HG03103 (cell line): ENCODE data around the gene PLTP.
A peak's percentile ranks its signal among the peaks of the same experiment; 100 is the strongest.
"Not testable (repeated sequence)": the region's sequence is repeated elsewhere in the genome, so short reads cannot be mapped to it uniquely, and the experiment has no call there.

Source experiments
- ATAC-seq: cut with Tn5 transposase; IDR thresholded peaks from one replicate; pipeline ENCODE4 v1.9.1; 2021; ENCODE audit warnings: low read depth; ENCODE audit not compliant: unreplicated experiment

Gene PLTP

DNA sequence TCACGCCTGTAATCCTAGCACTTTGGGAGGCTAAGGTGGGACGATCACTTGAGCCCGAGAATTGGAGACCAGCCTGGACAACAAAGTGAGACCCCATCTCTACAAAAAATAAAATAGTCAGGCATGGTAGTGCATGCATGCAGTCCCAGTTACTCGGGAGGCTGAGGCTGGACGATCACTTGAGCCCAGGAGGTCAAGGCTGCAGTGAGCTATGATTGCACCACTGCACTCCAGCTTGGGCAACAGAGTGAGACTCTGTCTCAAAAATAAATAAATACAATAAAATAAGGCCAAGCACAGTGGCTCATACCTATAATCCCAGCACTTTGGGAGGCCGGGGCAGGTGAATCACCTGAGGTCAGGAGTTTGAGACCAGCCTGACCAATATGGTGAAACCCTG lies 10.6 kb downstream of the PLTP start:
- not testable (repeated sequence) for ATAC-seq

DNA sequence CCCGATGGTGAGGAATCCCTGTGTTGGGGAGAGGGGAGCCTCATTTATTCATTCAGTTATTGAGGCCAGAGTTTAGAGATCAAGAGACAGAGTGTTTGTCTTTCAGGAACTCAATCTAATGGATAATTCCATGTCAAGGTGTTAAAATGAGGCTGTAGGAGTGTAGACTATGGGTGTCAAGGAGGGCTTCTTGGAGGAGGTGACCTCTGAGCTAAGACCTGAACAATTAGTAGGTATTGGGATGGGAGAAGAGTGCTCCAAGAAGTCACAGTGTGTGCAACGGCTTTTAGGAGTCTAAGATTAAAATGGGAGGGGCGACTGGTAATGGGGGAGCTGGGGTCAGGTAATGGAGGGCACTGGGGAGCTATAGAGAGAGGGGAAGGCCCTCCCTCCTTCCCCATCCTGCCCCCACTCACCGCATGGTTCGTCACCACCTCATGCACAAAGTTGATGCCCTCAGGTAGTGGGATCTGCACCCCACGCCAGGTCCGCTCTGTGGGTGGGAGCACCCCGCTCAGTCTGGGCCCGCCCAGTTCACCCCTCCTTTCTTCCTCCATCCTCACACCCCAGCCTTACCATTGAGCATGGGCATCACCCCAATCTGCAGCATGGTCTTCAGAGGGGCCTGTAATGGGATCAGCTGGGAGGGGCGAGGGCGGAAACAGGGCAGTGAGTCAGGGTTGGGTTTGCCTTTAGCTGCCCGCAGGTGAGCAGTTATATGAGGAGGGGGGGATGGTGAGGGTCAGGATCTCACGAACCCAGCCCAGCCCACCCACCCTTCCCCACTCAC lies 12.7 kb downstream of the PLTP start:
- no peak for ATAC-seq

DNA sequence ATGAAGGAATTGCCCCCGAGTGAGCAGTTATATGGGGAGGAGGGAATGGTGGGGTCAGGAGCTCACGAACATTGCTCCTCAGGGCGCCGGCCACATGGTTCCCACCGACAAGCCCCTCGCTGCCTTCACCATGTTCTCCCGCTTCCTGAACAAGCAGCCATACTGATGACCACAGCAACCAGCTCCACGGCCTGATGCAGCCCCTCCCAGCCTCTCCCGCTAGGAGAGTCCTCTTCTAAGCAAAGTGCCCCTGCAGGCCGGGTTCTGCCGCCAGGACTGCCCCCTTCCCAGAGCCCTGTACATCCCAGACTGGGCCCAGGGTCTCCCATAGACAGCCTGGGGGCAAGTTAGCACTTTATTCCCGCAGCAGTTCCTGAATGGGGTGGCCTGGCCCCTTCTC lies 13.7 kb downstream of the PLTP start:
- ATAC-seq: no peak

DNA sequence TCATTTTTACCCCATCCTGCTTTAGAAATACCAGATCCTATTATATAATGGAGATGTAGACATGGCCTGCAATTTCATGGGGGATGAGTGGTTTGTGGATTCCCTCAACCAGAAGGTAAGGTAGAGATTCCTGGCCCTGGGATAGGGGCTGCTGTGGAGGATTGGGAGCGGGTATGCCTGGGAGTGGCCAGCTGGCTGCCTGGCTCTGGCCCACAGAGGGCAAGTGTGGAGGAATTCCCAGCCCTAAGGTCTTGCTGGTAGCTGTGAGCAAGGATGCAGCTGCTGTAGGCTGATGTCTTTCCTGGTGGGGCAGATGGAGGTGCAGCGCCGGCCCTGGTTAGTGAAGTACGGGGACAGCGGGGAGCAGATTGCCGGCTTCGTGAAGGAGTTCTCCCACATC lies 14.3 kb downstream of the PLTP start:
- ATAC-seq: no peak

DNA sequence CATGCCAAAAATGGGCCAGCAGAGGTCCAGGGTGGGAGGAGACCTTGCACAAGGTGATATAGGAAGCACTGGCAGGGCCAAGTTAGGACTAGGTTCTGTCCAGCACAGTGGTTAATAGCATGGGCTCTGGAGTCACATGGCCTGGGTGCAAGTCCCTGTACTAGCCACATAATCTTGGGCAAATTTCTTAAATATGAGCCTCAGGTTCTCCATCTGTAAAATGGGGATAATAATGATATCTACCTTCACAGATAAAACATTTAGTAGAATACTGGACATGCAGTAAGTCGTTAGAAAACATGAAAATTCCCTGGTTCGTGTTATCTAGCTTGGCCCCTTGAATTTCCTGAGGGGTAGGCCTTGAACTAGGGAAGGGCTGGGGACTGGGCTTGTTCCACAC lies 14.7 kb downstream of the PLTP start:
- ATAC-seq: no peak

DNA sequence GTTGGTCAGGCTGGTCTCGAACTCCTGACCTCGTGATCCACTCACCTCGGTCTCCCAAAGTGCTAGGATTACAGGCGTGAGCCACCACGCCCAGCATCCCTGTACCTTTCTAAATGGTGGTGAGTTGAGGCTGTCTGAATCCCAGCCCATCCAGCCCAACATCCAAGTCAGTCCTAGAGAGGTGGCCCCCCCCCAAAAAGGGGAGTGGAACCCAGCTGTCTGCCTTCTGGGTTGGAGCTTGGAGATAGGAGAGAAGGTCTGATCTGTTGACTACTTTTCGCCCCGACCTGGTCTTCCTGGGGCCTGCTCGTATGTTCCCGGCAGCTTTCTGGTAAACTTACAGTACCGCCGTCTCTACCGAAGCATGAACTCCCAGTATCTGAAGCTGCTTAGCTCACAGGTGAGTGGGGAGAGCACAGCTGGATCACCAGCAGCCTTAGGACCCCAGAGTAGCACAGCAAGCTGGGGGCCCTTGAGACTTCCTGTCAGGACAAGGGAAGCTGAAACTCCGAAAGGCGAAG lies 15.3 kb downstream of the PLTP start:
- ATAC-seq: no peak

DNA sequence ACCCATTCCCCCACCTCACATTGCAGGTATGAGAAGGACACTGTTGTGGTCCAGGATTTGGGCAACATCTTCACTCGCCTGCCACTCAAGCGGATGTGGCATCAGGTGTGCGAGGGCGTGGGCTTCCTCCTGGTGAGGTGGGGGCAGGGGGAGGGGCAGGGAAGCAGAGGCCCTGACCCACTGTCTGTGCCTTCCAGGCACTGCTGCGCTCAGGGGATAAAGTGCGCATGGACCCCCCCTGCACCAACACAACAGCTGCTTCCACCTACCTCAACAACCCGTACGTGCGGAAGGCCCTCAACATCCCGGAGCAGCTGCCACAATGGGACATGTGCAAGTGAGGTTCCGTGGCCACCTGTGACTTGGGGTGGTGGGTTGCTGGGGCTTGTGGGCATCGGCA lies 17.2 kb downstream of the PLTP start:
- ATAC-seq: no peak

DNA sequence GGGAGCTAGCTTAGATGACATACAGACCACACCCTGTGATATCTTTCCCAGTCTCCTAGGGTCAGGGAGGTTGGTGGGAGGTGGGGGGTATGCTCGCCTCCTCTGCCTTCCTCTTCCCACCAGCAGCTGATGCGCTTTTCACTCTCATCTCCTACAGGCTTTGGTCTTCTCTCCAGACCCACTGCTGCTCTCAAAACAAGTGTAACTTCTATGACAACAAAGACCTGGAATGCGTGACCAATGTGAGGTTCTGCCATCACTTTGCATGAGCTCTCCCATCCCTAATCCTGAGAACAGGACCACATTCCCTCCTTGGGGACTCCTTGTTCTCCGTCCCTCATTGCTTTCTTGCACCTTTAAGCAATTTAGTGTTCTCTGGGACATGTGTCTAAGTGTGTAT lies 18.1 kb downstream of the PLTP start:
- no peak for ATAC-seq

DNA sequence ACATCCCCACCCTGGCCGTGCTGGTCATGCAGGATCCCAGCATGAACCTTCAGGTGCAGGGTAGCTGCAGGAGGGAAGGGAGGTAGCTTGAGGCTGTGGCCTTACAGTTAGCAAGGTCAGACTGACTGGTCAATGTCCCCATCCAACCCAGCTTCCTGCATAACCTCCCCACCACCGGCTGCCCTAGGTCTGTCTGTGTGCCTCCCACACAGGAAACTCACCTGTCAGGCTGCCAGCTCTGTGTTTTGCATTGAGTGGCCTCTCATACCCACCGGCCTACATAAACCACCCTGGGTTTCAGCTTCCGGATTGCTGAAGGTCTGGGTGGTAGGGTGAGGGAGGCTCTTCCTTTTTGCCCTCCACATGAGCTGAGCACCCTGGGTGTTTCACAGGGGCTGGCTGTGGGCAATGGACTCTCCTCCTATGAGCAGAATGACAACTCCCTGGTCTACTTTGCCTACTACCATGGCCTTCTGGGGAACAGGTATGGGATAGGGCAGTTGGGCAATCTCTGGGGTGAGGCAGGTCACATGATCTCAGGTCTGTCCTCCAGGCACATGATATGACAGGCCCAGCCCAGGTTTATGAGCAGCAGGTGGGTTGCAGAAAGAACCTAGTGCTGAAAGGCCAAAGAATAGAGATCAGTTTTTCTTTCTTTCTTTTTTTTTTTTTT lies 19.0 kb downstream of the PLTP start:
- ATAC-seq: no peak

DNA sequence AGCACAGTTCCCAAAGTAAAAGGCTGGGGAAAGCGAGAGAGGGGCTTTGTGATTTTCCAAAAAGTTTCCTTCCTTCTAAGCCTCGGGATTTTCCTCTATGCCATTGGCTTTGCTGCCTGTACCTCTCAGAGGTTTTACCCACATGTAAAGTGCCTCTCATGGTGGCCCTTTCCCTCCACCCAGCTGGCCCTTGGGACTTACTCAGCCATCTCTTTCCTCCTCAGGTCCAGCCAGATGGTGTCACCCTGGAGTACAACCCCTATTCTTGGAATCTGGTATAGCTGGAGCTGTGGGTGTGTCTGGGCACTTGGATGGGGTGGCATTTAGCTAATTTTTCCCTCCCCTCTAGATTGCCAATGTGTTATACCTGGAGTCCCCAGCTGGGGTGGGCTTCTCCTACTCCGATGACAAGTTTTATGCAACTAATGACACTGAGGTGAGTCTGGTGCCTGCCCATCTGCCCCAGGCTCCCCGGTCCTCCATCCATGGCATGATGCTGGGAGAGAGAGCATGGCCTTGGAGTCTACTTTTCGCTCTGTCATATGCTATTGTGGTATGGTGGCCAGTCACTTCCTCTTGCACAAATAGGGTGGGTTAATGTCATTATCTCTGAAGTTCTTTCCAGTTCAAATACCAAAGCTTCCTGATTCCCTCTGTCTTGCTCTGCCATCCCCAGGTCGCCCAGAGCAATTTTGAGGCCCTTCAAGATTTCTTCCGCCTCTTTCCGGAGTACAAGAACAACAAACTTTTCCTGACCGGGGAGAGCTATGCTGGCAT lies 19.7 kb downstream of the PLTP start:
- no peak for ATAC-seq

DNA sequence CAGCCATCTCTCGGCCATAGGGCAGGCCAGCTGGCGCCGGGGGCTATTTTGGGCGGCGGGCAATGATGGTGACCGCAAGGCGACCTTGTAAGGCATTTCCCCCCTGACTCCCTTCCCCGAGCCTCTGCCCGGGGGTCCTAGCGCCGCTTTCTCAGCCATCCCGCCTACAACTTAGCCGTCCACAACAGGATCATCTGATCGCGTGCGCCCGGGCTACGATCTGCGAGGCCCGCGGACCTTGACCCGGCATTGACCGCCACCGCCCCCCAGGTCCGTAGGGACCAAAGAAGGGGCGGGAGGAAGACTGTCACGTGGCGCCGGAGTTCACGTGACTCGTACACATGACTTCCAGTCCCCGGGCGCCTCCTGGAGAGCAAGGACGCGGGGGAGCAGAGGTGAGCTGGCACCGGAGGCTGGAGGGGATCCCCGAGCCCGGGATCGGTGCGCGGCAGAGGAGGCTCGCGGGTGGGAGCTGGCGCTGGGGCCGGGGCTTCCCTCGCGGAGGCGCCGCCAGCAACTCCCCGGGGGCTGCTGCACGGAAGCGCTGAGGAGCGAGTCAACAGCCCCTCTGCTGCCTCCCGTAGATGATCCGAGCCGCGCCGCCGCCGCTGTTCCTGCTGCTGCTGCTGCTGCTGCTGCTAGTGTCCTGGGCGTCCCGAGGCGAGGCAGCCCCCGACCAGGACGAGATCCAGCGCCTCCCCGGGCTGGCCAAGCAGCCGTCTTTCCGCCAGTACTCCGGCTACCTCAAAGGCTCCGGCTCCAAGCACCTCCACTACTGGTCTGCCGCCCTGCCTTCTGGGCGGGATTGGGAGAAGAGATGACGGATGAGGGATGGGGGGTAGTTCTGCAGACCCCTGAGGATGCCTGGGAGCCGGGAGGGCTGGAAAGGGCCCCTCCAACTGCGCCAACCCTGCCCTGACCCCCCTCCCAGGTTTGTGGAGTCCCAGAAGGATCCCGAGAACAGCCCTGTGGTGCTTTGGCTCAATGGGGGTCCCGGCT lies 20.7 kb downstream of the PLTP start, which contains the start of the genes CTSA and NEURL2:
Gene CTSA (plus strand): TSS at position 351 of the 999 bp plus-strand sequence. CDS start 234 bp downstream, at position 585.
Gene NEURL2 (minus strand): TSS at position 224 of the 999 bp plus-strand sequence. CDS start 217 bp downstream, at position 7.
- peak; percentile 72 for ATAC-seq

DNA sequence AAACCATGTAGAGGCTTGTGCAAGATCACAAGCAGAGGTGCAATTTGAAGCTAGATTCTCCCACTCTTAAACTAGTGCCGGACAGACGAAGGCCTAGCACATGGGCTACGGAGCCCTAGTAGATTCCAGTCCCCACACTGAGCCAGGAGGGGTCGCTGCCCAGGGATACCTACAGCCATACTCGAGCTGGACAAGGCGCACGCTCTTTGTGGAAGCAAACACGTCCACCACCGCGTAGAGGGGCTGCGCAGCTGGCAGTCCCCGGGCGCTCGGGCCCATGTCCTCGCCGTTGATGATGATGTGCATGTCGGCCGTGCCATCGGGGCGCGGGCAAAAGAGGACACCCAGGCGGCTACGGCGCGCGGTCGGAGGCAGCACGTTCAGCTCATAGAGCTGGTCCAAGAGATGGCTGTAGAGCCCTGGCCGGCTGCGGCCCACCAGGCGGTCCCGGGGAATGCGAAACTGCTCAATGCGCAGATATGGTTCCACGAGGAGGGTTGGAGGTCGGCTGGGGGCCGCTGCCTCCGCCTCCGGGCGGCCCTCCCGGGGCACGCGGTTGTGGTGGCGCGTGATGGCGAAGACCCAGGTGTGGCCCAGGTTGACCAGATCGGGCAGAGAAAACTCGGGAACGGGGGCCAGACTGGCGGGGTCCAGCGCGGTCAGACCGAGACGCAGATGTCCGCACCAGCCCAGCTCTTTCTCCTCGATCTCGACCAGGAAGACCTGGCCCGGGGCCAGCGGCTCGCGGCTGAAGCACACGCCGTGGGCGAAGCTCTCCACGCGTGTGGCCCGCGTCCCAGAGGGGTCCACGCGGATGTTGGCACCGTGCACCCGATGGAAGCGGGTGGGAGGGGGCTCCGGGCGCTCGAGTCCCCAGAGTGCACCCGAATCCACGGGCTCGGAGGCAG lies 21.6 kb downstream of the PLTP start:
- no peak for ATAC-seq

DNA sequence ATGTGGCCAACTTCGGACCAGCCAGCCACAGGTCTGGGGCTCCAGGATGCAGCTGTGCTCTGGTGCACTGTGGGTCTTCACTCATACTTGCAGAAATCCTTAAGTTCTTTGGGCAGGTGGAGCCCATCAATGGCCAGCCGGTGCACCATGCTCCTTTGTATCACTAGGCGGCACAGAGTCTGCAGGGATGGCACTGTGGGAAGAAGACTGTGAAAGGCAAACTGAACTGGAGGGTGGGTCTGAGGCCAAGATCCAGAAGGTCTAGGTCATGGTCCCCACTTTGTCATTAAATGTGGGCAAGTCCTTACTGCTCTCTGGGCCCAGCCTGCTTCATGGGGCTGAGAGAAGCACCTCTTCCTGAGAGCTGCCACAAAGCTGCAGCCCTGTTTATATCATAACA lies 23.3 kb downstream of the PLTP start:
- no peak for ATAC-seq

DNA sequence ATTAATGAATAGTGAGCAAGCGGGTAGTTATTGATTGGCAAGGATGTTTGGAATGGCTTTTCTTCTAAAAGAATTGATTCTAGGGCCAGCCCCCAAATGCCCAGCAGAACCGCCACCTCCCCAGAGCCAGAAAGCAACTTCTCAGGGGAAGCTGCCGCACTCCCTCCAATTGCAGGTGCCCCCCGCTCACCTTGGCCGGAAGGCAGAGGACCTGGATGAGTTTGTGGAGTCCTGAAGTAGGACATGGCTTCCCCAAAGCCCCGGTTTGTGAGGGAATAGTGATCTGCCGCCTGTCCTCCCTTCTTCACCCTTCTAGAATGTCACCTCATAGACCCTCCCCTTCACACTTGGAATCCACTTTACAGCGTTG lies 24.6 kb downstream of the PLTP start, which contains the start of gene SPATA25:
Gene SPATA25 (minus strand): TSS at position 277 of the 370 bp plus-strand sequence. CDS start 32 bp downstream, at position 245.
- no peak for ATAC-seq

DNA sequence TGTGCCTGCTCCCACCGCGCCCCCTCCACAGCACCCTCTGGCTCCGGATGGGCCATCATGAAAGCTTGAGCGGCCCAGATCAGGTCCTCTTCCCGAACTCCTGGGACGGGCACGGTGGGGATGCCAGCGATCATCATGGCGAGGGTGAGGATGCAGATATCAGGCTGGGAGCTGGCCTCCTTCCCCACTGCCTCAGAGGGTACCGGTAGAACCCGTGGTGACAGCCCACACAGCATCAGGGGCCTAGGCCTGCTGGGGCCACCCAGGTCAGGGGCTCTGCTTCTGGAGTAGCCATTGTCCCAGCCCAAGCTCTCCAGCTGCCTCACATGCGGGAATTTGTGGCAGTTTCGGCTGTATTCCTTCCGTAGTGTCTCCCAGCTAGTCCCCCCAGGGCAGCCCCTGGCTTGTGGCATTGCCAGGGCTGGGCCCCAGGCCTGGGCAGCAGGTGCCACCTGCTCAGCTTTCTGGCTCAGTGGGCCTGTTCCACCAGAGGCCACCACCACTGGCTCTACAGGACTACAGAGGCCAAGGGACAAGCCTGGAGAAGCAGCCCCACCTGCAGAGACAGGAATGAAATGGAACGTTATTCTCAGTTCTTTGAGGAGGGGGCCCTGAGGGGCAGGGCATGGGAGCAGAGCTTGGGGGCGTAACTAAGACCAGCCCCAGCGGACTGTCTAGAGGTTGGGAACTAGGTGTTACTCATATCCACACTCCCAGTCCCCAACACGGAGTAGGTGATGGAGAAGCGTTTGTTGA lies 25.2 kb downstream of the PLTP start:
- ATAC-seq: no peak

DNA sequence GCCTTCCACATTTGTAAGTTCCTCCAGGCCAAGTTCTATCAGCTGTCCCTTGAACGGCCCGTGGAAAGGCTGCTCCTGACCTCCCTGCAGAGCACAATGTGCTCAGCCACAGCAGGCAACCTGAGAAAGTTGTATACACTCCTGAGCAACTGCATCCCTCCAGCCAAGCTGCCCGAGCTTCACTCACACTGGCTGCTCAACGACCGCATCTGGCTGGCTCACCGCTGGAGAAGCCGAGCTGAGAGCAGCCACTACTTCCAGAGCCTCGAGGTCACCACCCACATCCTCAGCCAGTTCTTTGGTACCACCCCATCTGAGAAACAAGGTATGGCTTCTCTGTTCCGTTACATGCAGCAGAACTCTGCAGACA lies 28.9 kb downstream of the PLTP start:
- no peak for ATAC-seq

DNA sequence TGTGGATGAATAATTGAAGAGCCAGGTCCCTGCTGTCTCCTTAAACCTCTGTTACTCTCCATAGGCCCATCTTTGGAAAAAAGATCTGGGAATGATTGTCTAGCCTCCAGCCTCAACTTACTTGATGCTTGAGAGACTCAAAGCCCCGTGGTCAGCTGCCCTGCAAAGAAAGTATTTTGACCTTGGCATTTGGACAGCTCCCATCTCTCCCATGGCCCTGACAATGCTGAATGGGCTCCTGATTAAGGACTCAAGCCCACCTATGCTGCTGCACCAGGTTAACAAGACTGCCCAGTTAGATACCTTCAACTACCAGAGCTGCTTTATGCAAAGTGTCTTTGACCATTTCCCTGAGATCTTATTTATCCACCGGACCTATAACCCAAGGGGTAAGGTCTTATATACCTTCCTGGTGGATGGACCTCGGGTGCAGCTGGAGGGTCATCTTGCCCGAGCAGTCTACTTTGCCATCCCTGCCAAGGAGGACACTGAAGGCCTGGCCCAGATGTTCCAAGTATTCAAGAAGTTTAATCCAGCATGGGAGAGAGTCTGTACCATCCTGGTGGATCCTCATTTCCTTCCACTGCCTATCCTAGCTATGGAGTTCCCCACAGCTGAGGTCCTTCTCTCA lies 29.4 kb downstream of the PLTP start:
- ATAC-seq: no peak
